GM21619 (cell line): Measurements from ENCODE around the gene HYDIN.

Experiments
- ATAC-seq: cut with Tn5 transposase; IDR thresholded peaks from one replicate; pipeline ENCODE4 v1.9.1; 2021; ENCODE audit not compliant: unreplicated experiment

HYDIN gene

DNA sequence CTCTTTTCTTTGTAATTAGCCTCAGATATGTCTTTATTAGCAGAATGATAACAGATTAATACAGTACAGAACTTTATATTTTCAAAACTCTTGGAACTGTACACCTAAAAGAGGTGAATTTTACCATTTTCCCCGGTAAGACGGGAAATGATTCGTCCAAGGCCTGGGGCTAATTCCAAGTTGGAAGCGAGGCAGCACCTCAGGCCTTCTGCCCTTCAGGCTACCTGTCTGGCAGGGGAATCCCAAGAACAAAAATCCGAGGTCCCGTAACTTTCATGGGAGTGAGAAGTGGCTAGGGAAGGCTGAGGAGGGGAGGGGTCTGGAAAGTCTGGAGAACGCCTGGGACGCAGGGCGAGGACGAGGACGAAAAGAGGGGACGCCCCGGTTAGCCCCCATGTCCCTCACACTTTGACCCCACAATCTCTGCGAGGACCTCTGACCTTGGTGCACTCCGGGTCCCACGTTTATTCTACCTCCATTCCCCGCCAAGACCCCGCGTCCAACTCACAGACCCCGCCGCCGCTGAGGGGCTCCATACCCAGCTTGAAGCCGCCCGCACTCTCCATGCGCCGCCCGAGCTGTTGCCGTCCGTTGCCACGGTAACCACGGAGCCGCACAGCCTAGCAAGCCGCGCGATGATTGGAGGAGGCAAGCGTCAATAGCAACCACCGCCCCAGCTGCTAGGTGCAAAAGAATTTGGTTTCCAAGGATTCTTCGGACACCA is at the start of gene HYDIN:
Gene HYDIN, minus strand, starts transcription at position 601 of the 724 bp plus-strand sequence. CDS start 43,827 bp downstream, outside the sequence.
- no peak for ATAC-seq

DNA sequence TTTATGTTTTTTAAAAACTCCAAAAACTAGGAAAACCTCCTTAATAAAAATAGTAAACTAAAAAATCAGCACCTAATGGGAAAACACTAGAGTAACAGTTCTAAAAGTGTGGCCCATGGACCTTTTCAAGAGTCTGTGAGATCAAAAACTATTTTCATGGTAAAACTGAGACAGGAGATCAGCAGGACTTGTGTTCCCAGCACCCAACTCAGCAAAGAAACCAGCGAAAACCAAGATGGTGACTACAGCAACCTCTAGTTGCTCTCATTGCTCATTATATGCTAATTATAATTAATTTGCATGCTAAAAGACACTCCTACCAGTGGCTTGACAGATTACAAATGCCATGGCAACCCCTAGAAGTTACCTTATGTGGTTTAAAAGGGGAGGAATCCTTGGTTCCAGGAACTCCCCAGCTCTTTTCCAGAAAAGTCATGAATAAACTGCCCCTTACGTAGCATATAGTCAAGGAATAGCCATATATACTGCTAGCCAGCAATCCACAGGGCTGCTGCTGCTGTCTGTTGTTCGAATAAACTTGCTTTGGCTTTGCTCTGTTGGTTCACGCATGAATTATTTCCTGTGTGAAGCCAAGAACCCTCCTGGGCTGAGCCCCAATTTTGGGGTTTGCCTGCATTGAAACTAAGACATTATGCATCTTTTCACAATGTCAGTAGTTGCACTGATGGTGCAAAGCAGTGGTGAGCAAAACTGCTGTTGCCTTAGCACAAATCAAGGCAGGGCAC is 46.2 kb upstream of the HYDIN start:
- ATAC-seq: no peak

DNA sequence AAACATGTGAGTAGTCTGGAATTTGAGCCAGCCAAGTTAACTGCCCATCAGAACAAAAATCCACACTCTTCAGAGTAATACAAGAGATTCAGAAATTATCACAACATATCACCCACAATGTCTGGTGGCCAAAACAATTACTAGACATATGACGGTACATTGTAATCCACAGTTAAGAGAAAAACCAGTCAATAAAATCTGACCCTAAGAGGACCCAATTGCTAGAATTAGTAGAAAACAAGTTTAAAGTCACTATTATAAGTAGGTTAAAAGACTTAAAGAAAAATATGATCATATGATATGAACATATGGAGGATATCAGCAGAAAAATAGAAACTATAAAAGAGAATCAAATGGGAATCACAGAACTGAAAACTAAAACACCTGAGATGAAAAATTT is 42.9 kb upstream of the HYDIN start:
- no peak for ATAC-seq

DNA sequence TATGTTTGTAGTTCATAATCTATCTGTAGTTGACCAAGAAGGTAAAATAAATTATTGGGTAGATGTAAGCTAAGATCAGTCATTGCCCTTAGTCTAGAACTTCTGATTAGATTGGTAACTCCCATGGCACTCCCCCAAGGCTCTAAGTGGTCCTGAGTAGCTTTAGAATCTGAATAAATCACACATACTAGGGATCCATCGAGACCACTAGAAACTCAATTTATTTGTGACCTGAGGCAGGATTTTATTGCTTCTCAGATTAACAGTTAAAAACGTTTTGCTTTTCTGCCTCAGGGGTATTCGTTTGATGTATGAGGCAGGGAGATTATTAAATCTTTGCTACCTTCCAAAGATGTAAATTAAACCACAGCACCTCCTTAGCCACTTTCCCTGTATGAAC is 33.8 kb upstream of the HYDIN start:
- ATAC-seq: no peak

DNA sequence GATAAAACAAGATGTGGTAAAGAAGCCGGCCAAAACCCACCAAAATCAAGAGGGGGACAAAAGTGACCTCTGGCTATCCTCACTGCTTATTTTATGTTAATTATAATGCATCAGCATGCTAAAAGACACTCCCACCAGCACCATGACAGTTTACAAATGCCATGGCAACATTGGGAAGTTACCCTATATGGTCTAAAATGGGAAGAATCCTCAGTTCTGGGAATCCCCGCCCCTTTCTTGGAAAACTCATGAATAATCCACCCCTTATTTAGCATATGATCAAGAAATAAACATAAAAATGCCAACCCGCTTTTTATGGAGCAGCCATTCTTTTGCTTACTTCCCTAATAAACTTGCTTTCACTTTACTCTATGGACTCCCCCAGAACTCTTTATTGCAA is 33.1 kb upstream of the HYDIN start:
- ATAC-seq: no peak

DNA sequence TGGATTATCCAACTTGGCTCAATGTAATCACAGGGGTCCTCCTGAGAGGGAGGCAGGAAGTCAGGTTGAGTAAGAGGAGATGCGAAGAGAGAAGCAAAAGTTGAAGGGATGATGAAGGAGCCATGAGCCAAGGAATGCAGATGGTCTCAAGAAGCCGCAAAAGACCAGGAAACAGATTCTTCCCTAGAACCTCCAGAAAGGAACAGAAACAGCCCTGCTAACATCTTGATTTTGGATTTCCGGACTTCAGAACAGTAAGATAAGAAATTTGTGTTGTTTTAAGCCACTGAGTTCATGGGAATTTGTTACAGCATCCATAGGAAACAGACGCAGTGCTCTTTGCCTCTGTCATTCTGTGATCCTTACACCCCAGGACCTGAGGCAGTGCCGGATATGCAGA is 31.9 kb upstream of the HYDIN start:
- ATAC-seq: no peak

DNA sequence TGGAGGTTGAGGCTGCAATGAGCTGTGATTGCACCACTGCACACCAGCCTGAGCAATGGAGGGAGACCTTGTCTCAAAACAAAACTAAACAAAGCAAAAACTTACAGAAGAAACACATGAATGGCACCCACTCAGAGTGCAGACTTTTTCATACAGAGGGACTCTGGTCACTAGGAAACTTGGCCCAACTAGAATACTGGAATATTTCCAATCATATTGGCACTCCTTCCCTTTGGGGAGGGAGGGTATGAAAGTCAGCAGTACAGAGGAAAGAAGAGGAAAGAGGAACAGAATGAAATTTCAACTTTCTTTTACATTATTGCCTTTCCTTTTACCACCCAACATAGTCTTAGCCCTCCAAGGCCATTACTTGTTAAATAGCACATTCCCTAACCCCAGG is 30.5 kb upstream of the HYDIN start:
- no peak for ATAC-seq

DNA sequence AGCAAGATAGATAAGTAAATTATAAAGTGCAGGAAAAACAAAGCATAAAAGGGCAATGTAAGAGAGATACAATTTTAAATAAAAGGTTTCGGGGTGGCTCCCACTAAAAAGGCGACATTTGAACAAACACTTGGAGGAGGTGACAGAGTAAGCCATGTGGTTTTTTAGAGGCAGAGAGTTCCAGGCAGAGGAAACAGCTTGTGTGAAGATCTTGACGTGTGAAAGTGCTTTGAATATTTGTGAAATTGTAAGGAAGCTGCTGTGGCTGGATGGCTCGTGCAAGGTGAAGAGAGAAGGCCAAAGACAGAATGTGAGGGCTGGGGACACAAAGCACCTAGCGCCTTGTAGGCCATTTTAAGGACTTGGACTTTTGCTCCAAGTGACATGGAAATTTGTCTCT is 28.6 kb upstream of the HYDIN start:
- ATAC-seq: no peak

DNA sequence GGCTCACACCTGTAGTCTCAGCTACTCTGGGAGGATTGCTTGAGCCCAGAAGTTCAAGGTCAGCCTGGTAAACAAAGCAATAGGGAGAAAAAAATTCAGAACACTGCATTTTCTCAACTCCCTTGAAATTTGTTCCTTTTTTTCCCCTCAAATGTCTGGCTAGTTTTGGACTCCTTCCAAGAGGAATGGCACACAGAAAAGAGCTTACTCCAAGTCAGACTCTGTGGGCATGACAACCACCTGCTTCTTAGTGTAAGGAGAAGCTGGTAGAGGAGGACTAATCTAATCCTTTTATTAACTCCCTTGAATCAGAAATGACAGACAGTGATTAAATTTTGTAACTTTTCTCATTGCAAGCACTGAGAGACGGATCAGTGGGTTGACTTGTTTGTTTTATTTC is 27.9 kb upstream of the HYDIN start:
- ATAC-seq: no peak

DNA sequence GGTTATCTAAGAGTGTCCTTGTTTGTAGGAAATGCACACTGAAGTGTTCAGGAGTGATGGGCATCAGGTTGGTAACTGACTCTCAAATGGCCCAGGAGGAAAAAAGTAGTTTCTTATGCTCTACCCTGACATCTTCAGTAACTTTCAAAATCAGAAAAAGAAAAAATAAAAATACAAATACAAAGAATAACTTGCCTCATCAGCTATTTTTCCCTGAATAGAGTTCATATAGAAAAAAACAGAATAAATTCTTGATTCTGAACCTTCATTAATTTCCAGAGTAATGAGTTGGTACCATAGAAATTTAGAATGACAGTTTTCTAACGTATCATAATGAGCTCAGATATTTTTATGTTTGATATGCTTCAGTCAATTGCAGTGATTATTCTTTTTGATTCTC is 27.2 kb upstream of the HYDIN start:
- ATAC-seq: no peak

DNA sequence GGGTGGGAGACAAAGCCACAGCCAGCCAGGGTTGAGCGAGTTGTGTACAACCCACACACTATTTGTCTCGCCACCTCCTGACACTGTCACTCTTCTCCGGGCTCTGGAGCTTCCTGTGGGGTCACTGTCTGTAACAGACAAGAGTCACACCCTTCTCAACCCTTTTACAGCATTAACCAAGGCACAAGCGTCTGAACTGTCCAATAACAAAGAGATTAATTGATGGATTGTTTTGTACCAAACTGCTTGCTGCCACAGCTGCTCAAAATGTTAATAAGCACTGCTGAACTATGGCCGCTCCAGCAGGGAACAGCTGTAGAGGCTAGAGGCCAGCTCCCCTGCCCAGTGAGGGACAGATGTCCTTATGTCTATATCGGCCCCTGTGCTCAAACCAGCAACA is 25.2 kb upstream of the HYDIN start:
- ATAC-seq: no peak

DNA sequence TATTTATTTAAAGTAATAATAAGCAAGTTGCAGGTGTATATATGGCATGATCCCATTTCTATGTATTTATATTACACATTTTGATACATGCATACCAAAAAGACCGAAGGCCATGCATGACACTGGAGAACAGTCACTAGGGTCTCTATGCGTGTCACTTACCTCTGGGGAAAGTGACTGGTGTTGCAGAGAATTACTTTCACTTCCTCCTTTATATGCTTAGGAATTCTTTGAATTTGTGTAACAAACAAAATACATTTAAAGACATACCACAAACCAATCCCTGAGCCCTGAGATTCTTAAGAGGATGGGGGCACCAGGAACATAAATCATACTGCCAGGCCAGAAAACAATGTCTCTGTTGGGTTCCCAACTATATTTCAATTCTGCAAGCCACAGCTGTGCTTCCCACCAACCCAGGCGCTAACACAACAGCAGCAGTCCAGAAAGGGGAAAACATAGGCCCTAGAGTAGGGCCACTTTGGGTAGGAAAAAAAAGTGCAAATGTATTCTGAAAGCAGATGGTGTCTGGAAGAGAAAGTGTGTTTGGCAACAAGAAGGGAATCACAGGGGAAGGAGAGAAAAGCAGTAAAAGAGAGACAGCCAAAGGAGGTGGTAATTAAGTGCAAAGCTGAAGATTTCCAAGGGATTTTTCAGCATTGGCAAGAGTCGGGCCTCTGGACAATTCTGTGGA is 24.5 kb upstream of the HYDIN start:
- ATAC-seq: no peak

DNA sequence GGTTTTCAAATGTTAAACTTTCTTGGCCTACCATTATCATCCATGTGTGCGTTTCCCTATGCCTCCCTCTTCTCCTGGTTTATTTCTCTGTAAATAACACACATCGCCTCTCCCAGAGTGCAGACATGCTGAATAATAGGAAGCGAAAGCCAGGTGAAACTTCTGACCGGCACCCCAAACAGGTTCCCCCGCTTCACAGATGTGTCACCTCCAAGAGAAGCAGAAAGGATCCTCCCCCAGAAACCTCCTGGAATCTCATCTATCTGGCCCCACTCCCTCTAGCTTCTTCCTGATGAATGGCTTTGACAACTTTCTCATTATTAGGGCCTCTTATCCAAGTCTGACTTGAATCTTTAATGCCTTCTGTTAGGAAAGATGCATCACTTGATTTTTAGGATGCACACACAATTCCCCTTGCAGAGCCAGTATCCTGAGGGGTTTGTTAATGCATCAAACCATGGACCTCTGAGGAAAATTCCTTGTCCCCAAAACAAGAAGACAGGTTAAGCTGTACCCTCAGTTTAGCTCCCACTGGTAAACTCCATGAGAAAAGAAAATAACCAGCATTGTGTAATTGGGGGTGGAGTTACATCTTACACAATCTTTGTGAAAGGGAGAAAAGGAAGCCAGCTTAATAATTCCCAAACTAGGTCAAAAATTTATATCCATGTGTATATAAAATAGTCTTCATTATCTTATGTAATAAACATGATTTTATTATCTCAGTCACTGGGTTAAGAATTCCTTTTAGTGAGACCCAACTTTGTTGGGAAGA is 20.1 kb upstream of the HYDIN start:
- no peak for ATAC-seq

DNA sequence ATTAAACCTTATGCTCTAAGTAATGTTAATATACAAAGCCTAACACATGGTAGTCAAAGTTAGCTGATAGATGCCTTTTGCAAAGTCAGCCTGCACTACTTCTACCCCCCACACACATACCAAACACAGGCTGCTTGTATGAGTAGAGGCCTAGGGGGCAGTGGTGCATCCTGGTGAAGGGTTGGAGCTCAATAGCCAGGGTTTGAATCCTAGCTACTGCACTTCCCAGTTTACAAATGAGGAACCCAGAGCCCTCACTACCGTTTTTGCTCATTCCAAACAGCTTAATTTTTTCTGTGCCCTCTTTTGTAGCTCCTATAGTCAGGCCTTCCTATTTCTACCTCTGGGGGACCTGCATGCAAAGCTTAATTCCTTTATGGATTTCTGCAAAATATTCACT is 18.9 kb upstream of the HYDIN start:
- ATAC-seq: no peak

DNA sequence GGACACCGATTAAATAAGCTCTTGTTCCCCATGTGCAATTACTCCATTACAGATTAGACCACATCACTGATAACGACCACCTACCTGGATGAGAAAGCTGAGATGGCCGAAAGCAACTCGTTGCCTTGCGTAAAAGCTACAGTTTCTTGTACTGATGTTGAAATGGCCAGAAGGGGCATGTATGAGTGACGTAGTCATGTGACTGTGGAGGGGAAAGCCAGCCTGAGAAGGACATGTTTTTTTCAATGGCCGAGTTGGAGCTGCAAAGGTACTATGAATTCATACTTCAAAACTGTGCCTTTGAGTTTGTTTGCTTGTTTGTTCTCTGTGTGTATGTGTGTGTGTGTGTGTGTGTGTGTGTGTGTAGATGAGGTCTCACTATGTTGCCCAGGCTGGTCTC is 17.0 kb upstream of the HYDIN start:
- ATAC-seq: no peak

DNA sequence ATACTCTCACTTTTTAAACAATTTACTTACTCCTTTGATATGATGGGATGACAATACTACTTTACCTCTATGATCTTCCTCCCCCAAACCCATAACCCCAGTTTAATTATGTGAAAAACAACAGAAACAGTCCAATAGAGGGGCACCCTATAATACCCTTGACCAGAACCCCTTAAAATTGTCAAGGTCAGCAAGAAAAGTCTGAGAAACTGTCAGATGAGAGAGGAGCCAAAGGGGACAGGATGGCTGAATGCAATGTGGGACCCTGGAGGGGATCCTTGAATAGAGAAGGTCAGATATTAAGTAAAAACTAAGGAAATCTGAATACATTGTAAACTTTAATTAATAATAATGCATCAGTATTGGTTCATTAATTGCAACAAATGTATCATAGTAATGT is 15.8 kb upstream of the HYDIN start:
- no peak for ATAC-seq

DNA sequence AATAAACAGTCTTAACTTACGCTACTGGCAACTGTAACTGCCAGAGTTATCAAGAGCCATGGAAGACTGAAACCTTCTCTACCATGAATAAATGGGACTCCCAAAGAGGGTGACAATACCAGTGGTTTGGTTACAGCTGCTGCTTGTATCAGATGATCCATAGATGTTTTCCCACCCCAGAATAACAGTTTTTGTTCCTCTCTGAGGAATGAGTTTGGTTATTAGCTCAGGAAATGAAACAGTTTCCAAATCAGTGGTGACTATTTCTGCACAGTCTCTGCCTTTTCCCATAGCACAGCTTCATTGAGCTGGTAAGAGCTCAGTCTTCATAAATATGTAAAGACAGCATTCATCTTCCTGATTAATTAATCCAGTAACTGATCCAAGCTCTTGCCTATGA is 14.0 kb upstream of the HYDIN start:
- no peak for ATAC-seq

DNA sequence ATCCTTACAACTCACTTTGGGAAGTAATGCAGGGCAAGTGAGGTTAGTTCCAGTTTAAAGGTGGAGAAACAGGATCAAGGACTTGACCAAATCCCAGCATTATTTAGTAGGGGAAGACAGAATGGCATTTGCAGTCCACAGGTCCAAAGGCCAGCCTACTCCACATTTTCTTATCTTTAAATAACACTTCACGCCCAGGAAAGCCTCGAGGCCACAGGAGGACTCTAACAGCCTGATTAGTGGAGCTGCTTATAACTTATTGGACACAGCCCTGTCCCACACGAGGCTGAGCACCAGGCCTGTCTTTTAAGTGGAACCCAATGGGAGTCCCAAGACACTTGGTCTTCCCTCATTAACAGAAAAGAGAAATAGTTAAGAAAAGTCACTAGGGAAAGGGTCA is 12.1 kb upstream of the HYDIN start:
- no peak for ATAC-seq

DNA sequence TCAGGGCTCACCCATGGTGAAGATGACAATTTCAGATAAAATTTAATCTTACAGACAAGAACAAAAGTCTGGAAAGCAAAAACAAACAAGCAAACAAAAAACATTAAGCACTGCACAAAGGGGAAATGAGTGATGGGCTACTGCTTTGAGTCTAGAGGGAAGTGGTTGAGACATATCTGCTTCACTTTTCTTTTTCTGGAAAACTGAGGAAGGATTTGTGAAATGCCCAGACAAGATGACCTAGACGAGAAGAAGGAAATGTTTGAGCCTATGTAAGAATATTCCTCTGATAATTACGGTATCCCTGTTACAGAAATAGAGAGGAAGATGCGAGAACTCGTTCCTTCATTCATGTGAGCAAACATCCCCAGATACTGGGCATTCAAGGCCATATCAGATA is 11.5 kb upstream of the HYDIN start:
- ATAC-seq: no peak

DNA sequence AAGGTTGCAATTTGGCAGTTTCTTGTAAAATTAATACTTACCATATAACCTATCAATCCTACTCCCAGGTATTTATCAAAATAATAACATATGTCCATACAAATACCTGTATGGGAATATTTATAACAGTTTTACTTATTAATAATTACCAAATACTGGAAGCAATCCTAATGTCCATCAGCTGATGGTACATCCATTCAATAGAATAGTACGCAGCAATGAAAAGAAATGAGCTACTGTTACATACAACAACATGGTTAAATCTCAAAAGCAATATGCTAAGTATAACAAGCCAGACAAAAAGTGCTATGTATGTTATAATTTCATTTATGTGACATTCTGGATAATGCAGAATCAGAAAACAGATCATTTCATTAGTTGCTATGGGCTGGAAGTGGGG is 1.2 kb downstream of the HYDIN start:
- ATAC-seq: no peak
